ENCODE measurements around the gene ATP2B3. TPM values are rescaled to one million over a fixed set of nuclear protein-coding genes. Genes with fewer than 3 reads are reported as not detected.

The ATP2B3 gene
- total and polyA plus RNA-seq, 10 of the 15 experiments (the other 5 are each of a cell fraction or from before 2014, with no cell fraction given): 0.01 TPM; not detected in 9

GRCh38 chrX:153568451-153569011 is 51.1 kb downstream of the ATP2B3 start:
- no peak for TF ChIP-seq RAD51 (IDR thresholded peaks at IDR 0.05)
- no peak for TF ChIP-seq ASH2L (IDR thresholded peaks at IDR 0.05; ENCODE audit: borderline replicate concordance, low read depth)
- TF ChIP-seq CTCF (IDR thresholded peaks at IDR 0.05 in 2 of 3, conservative IDR thresholded peaks at IDR 0.05 in 1 of 3; ENCODE audit: control insufficient read depth in 2 of 3, extremely low read depth in 1 of 3, insufficient read depth in 1 of 3, low read depth in 3 of 3, low read length in 3 of 3): peak in 2 of 3 experiments; percentile 14 to 18; a peak in 1 of 6 replicates
- no peak for TF ChIP-seq SUPT20H (IDR thresholded peaks at IDR 0.05; ENCODE audit: borderline replicate concordance, control insufficient read depth, low read depth, low read length)
- TF ChIP-seq NBN (IDR thresholded peaks at IDR 0.05): no peak
- no peak for TF ChIP-seq NFXL1 (IDR thresholded peaks at IDR 0.05; ENCODE audit: borderline replicate concordance)
- no TSS peak for BruUV-seq (replicated peaks)
- WGBS (ENCODE audit: insufficient coverage, insufficient replicate concordance, low lambda C conversion rate, missing lambda C conversion rate): 53% methylated on average over 21 of the region's 21 CpGs
- SMC1A ChIA-PET (ENCODE audit: uncharacterized antibody, unreplicated experiment): no interaction called here
- H3K9me3 ChIP-seq (replicated peaks; ENCODE audit: control insufficient read depth, insufficient read depth, low read length): no peaks in the 10 kb centered on the region; the same call in 2 of the 3 replicates
- POLR2A ChIA-PET: no interaction called here
- intact Hi-C loops (cut with micrococcal nuclease; ENCODE audit: unreplicated experiment) (no loop called here), in situ Hi-C loops (cut with MboI) (no loop called here)
- DNase-seq (ENCODE audit: low read depth, low spot score) (no peak), FAIRE-seq (no peak), ATAC-seq (peak; percentile 52; the same call in 1 of the 3 replicates)
- H3K79me2 ChIP-seq (ENCODE audit: control insufficient read depth, insufficient read depth, low read length): no peaks in the 10 kb centered on the region
- no peaks in the 10 kb centered on the region for H4K20me1 ChIP-seq (ENCODE audit: control insufficient read depth, insufficient read depth)
- no peak overlapping the region for H3K4me3 ChIP-seq
- no peak overlapping the region for H2AFZ ChIP-seq (ENCODE audit: control insufficient read depth, low read depth, low read length)
- no peaks in the 10 kb centered on the region for H3K27me3 ChIP-seq (replicated peaks in 1 of 2; ENCODE audit: control insufficient read depth in 2 of 2, insufficient read depth in 2 of 2, low read length in 1 of 2)
- CTCF ChIA-PET: interaction anchor here (1.5 to 1.6 kb wide), 2 partner anchors 29 to 100 kb away, joined by 4 to 5 read pairs; no protein-coding TSS in a partner anchor
- H3K36me3 ChIP-seq (ENCODE audit: control insufficient read depth in 2 of 2, insufficient read depth in 2 of 2, low read length in 1 of 2): no peaks in the 10 kb centered on the region
- no peak overlapping the region for H3K4me2 ChIP-seq (ENCODE audit: control insufficient read depth, insufficient read depth)
- no peak overlapping the region for H3K9ac ChIP-seq (ENCODE audit: control insufficient read depth, insufficient read depth, low read length)
- H3K27ac ChIP-seq (ENCODE audit: control insufficient read depth, insufficient read depth): no peak overlapping the region
- H3K4me1 ChIP-seq (ENCODE audit: control insufficient read depth, insufficient read depth, low read length): no peaks in the 10 kb centered on the region
- RAD21 ChIA-PET (ENCODE audit: unreplicated experiment): no interaction called here

Measured in GM12878 (cell line).